ENCODE results near the gene LIPI.

- TF ChIP-seq CTCF (IDR thresholded peaks at IDR 0.05) (no peak), POLR2A (IDR thresholded peaks at IDR 0.05) (no peak)
Observed at GRCh38 chr21:14078746-14079375, 131.9 kb downstream of the LIPI start.

All from heart left ventricle (tissue), 13 donors.